Measurements from ENCODE around the gene WSB1. TPM values are rescaled to one million over a fixed set of nuclear protein-coding genes. Genes with fewer than 3 reads are reported as not detected.
A peak's percentile ranks its signal among the peaks of the same experiment; 100 is the strongest.

The WSB1 gene, protein sequence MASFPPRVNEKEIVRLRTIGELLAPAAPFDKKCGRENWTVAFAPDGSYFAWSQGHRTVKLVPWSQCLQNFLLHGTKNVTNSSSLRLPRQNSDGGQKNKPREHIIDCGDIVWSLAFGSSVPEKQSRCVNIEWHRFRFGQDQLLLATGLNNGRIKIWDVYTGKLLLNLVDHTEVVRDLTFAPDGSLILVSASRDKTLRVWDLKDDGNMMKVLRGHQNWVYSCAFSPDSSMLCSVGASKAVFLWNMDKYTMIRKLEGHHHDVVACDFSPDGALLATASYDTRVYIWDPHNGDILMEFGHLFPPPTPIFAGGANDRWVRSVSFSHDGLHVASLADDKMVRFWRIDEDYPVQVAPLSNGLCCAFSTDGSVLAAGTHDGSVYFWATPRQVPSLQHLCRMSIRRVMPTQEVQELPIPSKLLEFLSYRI
- 100 to 1,000 TPM in 4 of 5 donors, 10 to 100 TPM in 1; 88.3 to 531 (median 194) TPM for total RNA-seq
- polyA plus RNA-seq, result 10 to 100 TPM; 15.7 to 62.5 (median 34.1) TPM
- long read RNA-seq, donor 1, full-length matches to known transcripts, result 10 of 52 reads
- long read RNA-seq, donor 1, partial matches to known transcripts, result 42 of 52 reads
- long read RNA-seq, donor 1, other reads (novel, unspliced or antisense), result 0 of 52 reads
- long read RNA-seq, donor 2, full-length matches to known transcripts, result 16 of 75 reads
- long read RNA-seq, donor 2, partial matches to known transcripts, result 59 of 75 reads
- long read RNA-seq, donor 2, other reads (novel, unspliced or antisense), result 0 of 75 reads
- long read RNA-seq, donor 3, full-length matches to known transcripts, result 16 of 32 reads
- long read RNA-seq, donor 3, partial matches to known transcripts, result 16 of 32 reads
- long read RNA-seq, donor 3, other reads (novel, unspliced or antisense), result 0 of 32 reads
- long read RNA-seq, donor 4, full-length matches to known transcripts, result 2 of 2 reads
- long read RNA-seq, donor 4, partial matches to known transcripts, result 0 of 2 reads
- long read RNA-seq, donor 4, other reads (novel, unspliced or antisense), result 0 of 2 reads
- long read RNA-seq, donor 5, full-length matches to known transcripts, result 17 of 41 reads
- long read RNA-seq, donor 5, partial matches to known transcripts, result 24 of 41 reads
- long read RNA-seq, donor 5, other reads (novel, unspliced or antisense), result 0 of 41 reads
- long read RNA-seq, donor 6, full-length matches to known transcripts, result 54 of 211 reads
- long read RNA-seq, donor 6, partial matches to known transcripts, result 146 of 211 reads
- long read RNA-seq, donor 6, other reads (novel, unspliced or antisense), result 11 of 211 reads
- long read RNA-seq, donor 7, full-length matches to known transcripts, result 10 of 69 reads
- long read RNA-seq, donor 7, partial matches to known transcripts, result 59 of 69 reads
- long read RNA-seq, donor 7, other reads (novel, unspliced or antisense), result 0 of 69 reads
- long read RNA-seq, donor 8, full-length matches to known transcripts, result 28 of 155 reads
- long read RNA-seq, donor 8, partial matches to known transcripts, result 127 of 155 reads
- long read RNA-seq, donor 8, other reads (novel, unspliced or antisense), result 0 of 155 reads
- long read RNA-seq, donor 9, full-length matches to known transcripts, result 8 of 73 reads
- long read RNA-seq, donor 9, partial matches to known transcripts, result 65 of 73 reads
- long read RNA-seq, donor 9, other reads (novel, unspliced or antisense), result 0 of 73 reads
- long read RNA-seq, donor 10, full-length matches to known transcripts, result 14 of 54 reads
- long read RNA-seq, donor 10, partial matches to known transcripts, result 40 of 54 reads
- long read RNA-seq, donor 10, other reads (novel, unspliced or antisense), result 0 of 54 reads

- Histone ChIP-seq H3K4me3 (peak within 1 kb of the TSS; percentile 63 to 84 (median 68)), H3K27me3 (no peaks in the 10 kb centered on the region), H3K27ac (peak within 1 kb of the TSS; percentile 96 to 100 (median 99)), H3K36me3 (peaks cover 0 to 6% (median 2%) of the 10 kb centered on the region in 4 donors), H3K9me3 (no peaks in the 10 kb centered on the region), H3K4me1 (peaks cover 29 to 40% (median 36%) of the 10 kb centered on the region in 4 donors)
- peak; percentile 94 to 98 for DNase-seq
- intact Hi-C loops (cut with DNase I; ENCODE audit: low total_unique reads), result loop anchor here (10.0 kb wide), 1 partner anchor 49 kb away; no protein-coding TSS in a partner anchor
- TF ChIP-seq EP300 (IDR thresholded peaks at IDR 0.05) (peak; percentile 58), POLR2AphosphoS5 (IDR thresholded peaks at IDR 0.05) (peak; percentile 99 to 100 (median 100)), POLR2A (IDR thresholded peaks at IDR 0.05) (peak in 2 of 4 donors; percentile 95 to 96)
- TF ChIP-seq, protein P1, sequence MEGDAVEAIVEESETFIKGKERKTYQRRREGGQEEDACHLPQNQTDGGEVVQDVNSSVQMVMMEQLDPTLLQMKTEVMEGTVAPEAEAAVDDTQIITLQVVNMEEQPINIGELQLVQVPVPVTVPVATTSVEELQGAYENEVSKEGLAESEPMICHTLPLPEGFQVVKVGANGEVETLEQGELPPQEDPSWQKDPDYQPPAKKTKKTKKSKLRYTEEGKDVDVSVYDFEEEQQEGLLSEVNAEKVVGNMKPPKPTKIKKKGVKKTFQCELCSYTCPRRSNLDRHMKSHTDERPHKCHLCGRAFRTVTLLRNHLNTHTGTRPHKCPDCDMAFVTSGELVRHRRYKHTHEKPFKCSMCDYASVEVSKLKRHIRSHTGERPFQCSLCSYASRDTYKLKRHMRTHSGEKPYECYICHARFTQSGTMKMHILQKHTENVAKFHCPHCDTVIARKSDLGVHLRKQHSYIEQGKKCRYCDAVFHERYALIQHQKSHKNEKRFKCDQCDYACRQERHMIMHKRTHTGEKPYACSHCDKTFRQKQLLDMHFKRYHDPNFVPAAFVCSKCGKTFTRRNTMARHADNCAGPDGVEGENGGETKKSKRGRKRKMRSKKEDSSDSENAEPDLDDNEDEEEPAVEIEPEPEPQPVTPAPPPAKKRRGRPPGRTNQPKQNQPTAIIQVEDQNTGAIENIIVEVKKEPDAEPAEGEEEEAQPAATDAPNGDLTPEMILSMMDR (IDR thresholded peaks at IDR 0.05), result no peak
- WGBS, 5 donors, result 0 to 1% (median 0%) methylated on average over 28 to 66 of the region's 66 CpGs
These were observed at the start of gene WSB1 for GRCh38 chr17:27293898-27294688. Gene WSB1, plus strand, starts transcription at chr17:27294114. Its CDS starts 282 bp downstream, at chr17:27294396.

DNA sequence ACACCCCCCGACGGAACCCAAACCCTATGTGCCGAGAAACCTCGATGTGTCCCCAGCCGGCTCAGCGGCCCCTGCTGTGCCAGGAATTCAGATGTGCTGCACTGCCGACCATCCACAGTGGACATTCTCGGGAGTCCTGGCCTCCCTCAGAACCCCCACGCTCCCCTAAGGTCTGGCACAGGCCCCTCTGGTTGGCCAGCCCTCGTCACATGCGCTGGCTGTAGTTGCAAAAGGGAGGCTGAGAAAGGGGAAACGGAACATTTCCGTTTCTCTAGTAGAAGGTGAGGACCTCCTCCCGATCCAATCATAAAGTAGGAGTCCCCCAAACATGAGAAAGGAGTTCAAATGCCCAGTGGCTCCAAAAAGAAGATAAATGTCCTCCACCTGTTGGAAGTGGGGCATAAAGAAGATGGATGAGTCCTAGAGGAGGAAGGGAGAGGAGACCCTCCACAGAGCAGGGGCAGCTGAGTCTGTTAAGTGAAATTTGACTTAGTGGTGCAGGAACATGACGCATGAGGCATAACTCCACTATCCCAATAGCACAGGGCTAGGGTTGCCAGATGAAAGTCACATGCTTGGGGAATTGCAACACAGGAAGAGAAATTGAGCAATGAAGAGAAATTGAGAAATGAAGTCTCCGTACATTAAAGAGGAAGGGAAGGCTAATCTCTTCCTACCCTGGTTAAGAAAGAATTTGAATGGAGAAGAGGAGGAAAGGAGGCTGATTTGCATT is 49.3 kb upstream of the WSB1 start:
- peak overlapping the region in 1 of 4 donors; percentile 2 for H3K4me3 ChIP-seq
- 60 to 78% (median 73%) methylated on average over 16 of the region's 16 CpGs for WGBS, 5 donors
- TF ChIP-seq POLR2A (IDR thresholded peaks at IDR 0.05) (no peak), EP300 (IDR thresholded peaks at IDR 0.05) (peak; percentile 52), POLR2AphosphoS5 (IDR thresholded peaks at IDR 0.05) (peak; percentile 78 to 99 (median 78))
- peak in 1 of 2 donors; percentile 84 for DNase-seq
- no peaks in the 10 kb centered on the region for H3K27me3 ChIP-seq
- H3K36me3 ChIP-seq, result no peaks in the 10 kb centered on the region
- peak overlapping the region; percentile 61 to 90 (median 83) for H3K27ac ChIP-seq
- intact Hi-C loops (cut with DNase I; ENCODE audit: low total_unique reads), result loop anchor here (5.0 to 10.0 kb wide), 2 partner anchors 50 to 98 kb away; partner anchors contain the start of gene WSB1
- H3K4me1 ChIP-seq, result peaks cover 25 to 70% (median 45%) of the 10 kb centered on the region in 4 donors
- no peaks in the 10 kb centered on the region for H3K9me3 ChIP-seq

GRCh38 chr17:27245230-27245696 is 48.7 kb upstream of the WSB1 start:
- Histone ChIP-seq H3K27ac (peak overlapping the region; percentile 26 to 90 (median 83)), H3K4me3 (peak overlapping the region in 1 of 4 donors; percentile 2), H3K9me3 (no peaks in the 10 kb centered on the region), H3K36me3 (no peaks in the 10 kb centered on the region), H3K27me3 (no peaks in the 10 kb centered on the region), H3K4me1 (peaks cover 25 to 65% (median 45%) of the 10 kb centered on the region in 4 donors)
- peak; percentile 74 to 94 for DNase-seq
- WGBS, 5 donors, result 3 to 13% (median 6%) methylated on average over 7 of the region's 7 CpGs
- TF ChIP-seq POLR2A (IDR thresholded peaks at IDR 0.05) (no peak), EP300 (IDR thresholded peaks at IDR 0.05) (peak; percentile 33), POLR2AphosphoS5 (IDR thresholded peaks at IDR 0.05) (peak in 2 of 3 donors; percentile 12 to 77)
- TF ChIP-seq, protein P1 (IDR thresholded peaks at IDR 0.05), result peak in 5 of 7 experiments; percentile 44 to 73 (median 61)
- intact Hi-C loops (cut with DNase I; ENCODE audit: low total_unique reads), result loop anchor here (10.0 kb wide), 1 partner anchor 50 kb away; the partner anchor contains the start of gene WSB1

All from stomach (tissue), 19 donors.